PFSK-1 (cell line): Measurements from ENCODE around the gene TM4SF5.

Experiments used
- FOXP2 ChIP-seq: optimal IDR thresholded peaks from 2 replicates; pipeline ENCODE3; 2011; ENCODE audit warnings: borderline replicate concordance, control low read depth, inconsistent platforms; ENCODE audit not compliant: insufficient read depth; ENCODE audit errors: extremely low read length, extremely low read depth
- SIN3A ChIP-seq: IDR thresholded peaks from 2 replicates; pipeline ENCODE4 v1.6.1; 2012; ENCODE audit warnings: mild to moderate bottlenecking, low read length, moderate library complexity, borderline replicate concordance; ENCODE audit not compliant: insufficient read depth

GRCh38 chr17:4759776-4760236 lies 11.9 kb upstream of the TM4SF5 start:
- TF ChIP-seq FOXP2 (no peak), SIN3A (no peak)
